H1 (cell line): ENCODE measurements around the gene CRKL. TPM values are rescaled to one million over a fixed set of nuclear protein-coding genes. Genes with fewer than 3 reads are reported as not detected.

Experiments used
- CTCF ChIA-PET: fragments of 300-600 bp; sonication (Branson Sonifier 250); formaldehyde crosslinking; loops from one replicate; lab custom pipeline; 2021; ENCODE audit not compliant: partially characterized antibody; lab: Charles Lee
- POLR2A ChIA-PET: fragments of 300-600 bp; sonication (Branson Sonifier 250); formaldehyde crosslinking; loops from one replicate; lab custom pipeline; 2021; ENCODE audit warnings: inconsistent platforms; ENCODE audit not compliant: partially characterized antibody; lab: Charles Lee
- DNase-seq, 2 experiments: peaks; one replicate each; pipeline versions ENCODE4 v3.0.0 to v3.0.0-alpha.2; 2010 to 2022; ENCODE audit warnings: low spot score in 2 of 2, low read depth in 1 of 2, mixed read lengths in 1 of 2
- FAIRE-seq: peaks from 2 replicates; lab custom pipeline; 2011; peaks lifted over from hg19 to GRCh38; lab: Jason Lieb, UNC
- H2AFZ ChIP-seq: 2 replicates; pipeline ENCODE4 v1.8.1; 2012; ENCODE audit warnings: low read length, inconsistent platforms
- H2AK5ac ChIP-seq: 2 replicates; pipeline ENCODE4 v1.6.1; 2013; ENCODE audit warnings: low read depth, low read length
- H2BK120ac ChIP-seq: replicated peaks from 2 replicates; pipeline ENCODE3; 2013; ENCODE audit warnings: low read depth, low read length, inconsistent platforms
- H2BK12ac ChIP-seq: 2 replicates; pipeline ENCODE4 v1.6.1; 2013; ENCODE audit warnings: low read depth, low read length
- H2BK15ac ChIP-seq: 2 replicates; pipeline ENCODE4 v1.6.1; 2013; ENCODE audit warnings: low read length
- H2BK20ac ChIP-seq: 2 replicates; pipeline ENCODE4 v1.6.1; 2013; ENCODE audit warnings: low read length
- H2BK5ac ChIP-seq: 2 replicates; pipeline ENCODE4 v1.6.1; 2013; ENCODE audit warnings: low read depth, low read length
- H3K14ac ChIP-seq: 2 replicates; pipeline ENCODE4 v1.6.1; 2013; ENCODE audit warnings: inconsistent platforms; ENCODE audit not compliant: insufficient read length
- H3K18ac ChIP-seq: 2 replicates; pipeline ENCODE4 v1.6.1; 2013; ENCODE audit warnings: low read length; ENCODE audit errors: extremely low read depth
- H3K23ac ChIP-seq: 2 replicates; pipeline ENCODE4 v1.6.1; 2013; ENCODE audit warnings: inconsistent platforms; ENCODE audit not compliant: insufficient read length
- H3K23me2 ChIP-seq: 2 replicates; pipeline ENCODE4 v1.6.1; 2013; ENCODE audit warnings: low read depth, low read length
- H3K27ac ChIP-seq: 2 replicates; pipeline ENCODE4 v1.6.1; 2011; ENCODE audit warnings: low read depth, low read length, inconsistent platforms
- H3K27me3 ChIP-seq, 4 experiments: replicated peaks in 1 of 4; 1 replicate in 1 of 4; 2 replicates in 3 of 4; pipeline versions ENCODE4 v1.6.1 to v1.8.1; 2011 to 2013; ENCODE audit warnings: low read length in 3 of 4, mild to moderate bottlenecking in 3 of 4, inconsistent platforms in 2 of 4, mixed read lengths in 2 of 4, moderate library complexity in 1 of 4; ENCODE audit not compliant: control insufficient read depth in 3 of 4, insufficient read depth in 3 of 4; ENCODE audit errors: extremely low read depth in 1 of 4
- H3K36me3 ChIP-seq, 4 experiments: 2 replicates each; pipeline versions ENCODE4 v1.6.1 to v1.8.1; 2011 to 2013; ENCODE audit warnings: mild to moderate bottlenecking in 4 of 4, low read length in 3 of 4, moderate library complexity in 2 of 4, control low read depth in 1 of 4, inconsistent platforms in 1 of 4; ENCODE audit not compliant: insufficient read depth in 4 of 4, control insufficient read depth in 2 of 4
- H3K4ac ChIP-seq: replicated peaks from 2 replicates; pipeline ENCODE3; 2013; ENCODE audit warnings: low read length, low read depth, mixed read lengths, inconsistent platforms; ENCODE audit not compliant: insufficient read length
- H3K4me1 ChIP-seq, 4 experiments: replicated peaks in 1 of 4; 1 replicate in 1 of 4; 2 replicates in 3 of 4; pipeline versions ENCODE4 v1.6.1 to v1.8.1; 2011 to 2013; ENCODE audit warnings: low read length in 3 of 4, inconsistent platforms in 2 of 4, mixed read lengths in 1 of 4; ENCODE audit not compliant: insufficient read depth in 4 of 4, control insufficient read depth in 3 of 4
- H3K4me2 ChIP-seq, 2 experiments: 2 replicates each; pipeline versions ENCODE4 v1.6.1 to v1.8.1; 2011 to 2013; ENCODE audit warnings: low read depth in 2 of 2, low read length in 2 of 2, control low read depth in 1 of 2, inconsistent platforms in 1 of 2, mild to moderate bottlenecking in 1 of 2; ENCODE audit not compliant: insufficient read depth in 1 of 2
- H3K4me3 ChIP-seq, 4 experiments: fragments of 200-600, 300-600 bp in 1 of 4; sonication (generic), shearing (Covaris generic), sonication (Bioruptor Twin) in 1 of 4; 2 replicates each; pipeline versions ENCODE4 v1.5.1 to v1.8.1; 2011 to 2016; ENCODE audit warnings: low read length in 4 of 4, low read depth in 3 of 4, control low read depth in 2 of 4, inconsistent platforms in 2 of 4, mild to moderate bottlenecking in 2 of 4, mixed read lengths in 1 of 4, moderate library complexity in 1 of 4; ENCODE audit not compliant: insufficient read depth in 2 of 4; ENCODE audit errors: extremely low read depth in 1 of 4
- H3K56ac ChIP-seq: replicated peaks from 2 replicates; pipeline ENCODE3; 2013; ENCODE audit warnings: low read depth, mild to moderate bottlenecking, mixed read lengths, low read length, inconsistent platforms; ENCODE audit not compliant: insufficient read length
- H3K79me1 ChIP-seq: 2 replicates; pipeline ENCODE4 v1.6.1; 2013; ENCODE audit warnings: low read depth, low read length, control low read depth
- H3K79me2 ChIP-seq, 2 experiments: 2 replicates each; pipeline versions ENCODE4 v1.6.1 to v1.8.1; 2012 to 2013; ENCODE audit warnings: low read length in 2 of 2, mild to moderate bottlenecking in 2 of 2, inconsistent platforms in 1 of 2; ENCODE audit not compliant: insufficient read depth in 2 of 2, control insufficient read depth in 1 of 2
- H3K9ac ChIP-seq, 4 experiments: replicated peaks in 1 of 4; 1 replicate in 1 of 4; 2 replicates in 3 of 4; pipeline versions ENCODE4 v1.6.1 to v1.8.1; 2011 to 2013; ENCODE audit warnings: low read depth in 3 of 4, low read length in 3 of 4, control low read depth in 2 of 4, mild to moderate bottlenecking in 2 of 4, moderate library complexity in 2 of 4, inconsistent platforms in 1 of 4; ENCODE audit errors: extremely low read depth in 1 of 4
- H3K9me3 ChIP-seq, 2 experiments: 2 replicates each; pipeline versions ENCODE4 v1.6.1 to v1.8.1; 2012 to 2013; ENCODE audit warnings: mild to moderate bottlenecking in 2 of 2, moderate library complexity in 2 of 2, control low read depth in 1 of 2, inconsistent platforms in 1 of 2, low read depth in 1 of 2, low read length in 1 of 2, mixed read lengths in 1 of 2; ENCODE audit not compliant: insufficient read depth in 2 of 2
- H4K20me1 ChIP-seq, 2 experiments: replicated peaks in 1 of 2; 2 replicates each; pipeline versions ENCODE3 to v1.8.1; 2011 to 2013; ENCODE audit warnings: inconsistent platforms in 2 of 2, low read length in 2 of 2, mild to moderate bottlenecking in 1 of 2; ENCODE audit not compliant: insufficient read depth in 2 of 2, control insufficient read depth in 1 of 2
- H4K5ac ChIP-seq: 2 replicates; pipeline ENCODE4 v1.6.1; 2013; ENCODE audit warnings: low read length, low read depth, mixed read lengths, inconsistent platforms; ENCODE audit not compliant: insufficient read length
- H4K8ac ChIP-seq: 2 replicates; pipeline ENCODE4 v1.8.0; 2013; ENCODE audit warnings: mild to moderate bottlenecking, moderate library complexity, low read length, inconsistent platforms; ENCODE audit not compliant: insufficient read depth; ENCODE audit errors: extremely low read depth
- H4K91ac ChIP-seq: replicated peaks from 2 replicates; pipeline ENCODE3; 2013; ENCODE audit warnings: low read length, mixed read lengths, inconsistent platforms; ENCODE audit not compliant: insufficient read length
- BRCA1 ChIP-seq: IDR thresholded peaks from 2 replicates; pipeline ENCODE4 v1.6.1; 2012; ENCODE audit warnings: low read depth, low read length, improper control_type of control experiment
- KDM4A ChIP-seq: IDR thresholded peaks from one replicate; pipeline ENCODE4 v1.7.1; 2012; ENCODE audit warnings: low read depth, mild to moderate bottlenecking, moderate library complexity, low read length, inconsistent platforms; ENCODE audit not compliant: severe bottlenecking
- RAD21 ChIP-seq, 2 experiments: IDR thresholded peaks in 1 of 2; conservative IDR thresholded peaks in 1 of 2; 2 replicates each; pipeline ENCODE4 v1.6.1; 2011; ENCODE audit warnings: low read depth in 2 of 2, low read length in 2 of 2, improper control_type of control experiment in 1 of 2, inconsistent platforms in 1 of 2, mild to moderate bottlenecking in 1 of 2, moderate library complexity in 1 of 2
- WGBS, 2 experiments: shearing (Covaris generic) in 1 of 2; methylation state at CpG; one replicate each; pipeline versions ENCODE4 v1.1.6 to v1.1.7; 2013 to 2015; ENCODE audit warnings: low lambda C conversion rate in 2 of 2, mixed read lengths in 2 of 2, inconsistent platforms in 1 of 2, low coverage in 1 of 2, missing lambda C conversion rate in 1 of 2; ENCODE audit not compliant: insufficient replicate concordance in 2 of 2, insufficient coverage in 1 of 2, insufficient read length in 1 of 2; ENCODE audit errors: extremely low coverage in 1 of 2, missing lambda C conversion rate in 1 of 2; 5-methylcytosine and 5-hydroxymethylcytosine counted together
- polyA plus RNA-seq, 7 experiments: library from polyadenylated mRNA; depleted of rRNA in 3 of 7; stranded (reverse) in 5 of 7; unstranded in 2 of 7; fragments of >200 nt in 5 of 7; fragments of 200-250 nt in 2 of 7; gene quantifications; 1 replicate in 5 of 7; 2 replicates in 1 of 7; 4 replicates in 1 of 7; pipeline versions ENCODE4 v1.2.1 to v1.2.3, GENCODE V29; 2011 to 2013; ENCODE audit warnings: missing spikeins in 2 of 7, mixed read lengths in 2 of 7
- total RNA-seq: library from RNA; stranded (reverse); fragmentation: NEBNext Ultra II Directional; extraction: Animal tissue kit (Norgen Biotek cat#: 25700); gene quantifications from 2 replicates; pipeline ENCODE4 v1.2.1, GENCODE V29; 2021
- TF ChIP-seq, protein P1 (sequence below): IDR thresholded peaks from 2 replicates; pipeline ENCODE4 v1.6.1; 2012; ENCODE audit warnings: inconsistent platforms

The CRKL gene
- total and polyA plus RNA-seq, 2 of the 8 experiments (the other 6 are each of a cell fraction or from before 2014, with no cell fraction given): 34.5 to 94.5 TPM

DNA sequence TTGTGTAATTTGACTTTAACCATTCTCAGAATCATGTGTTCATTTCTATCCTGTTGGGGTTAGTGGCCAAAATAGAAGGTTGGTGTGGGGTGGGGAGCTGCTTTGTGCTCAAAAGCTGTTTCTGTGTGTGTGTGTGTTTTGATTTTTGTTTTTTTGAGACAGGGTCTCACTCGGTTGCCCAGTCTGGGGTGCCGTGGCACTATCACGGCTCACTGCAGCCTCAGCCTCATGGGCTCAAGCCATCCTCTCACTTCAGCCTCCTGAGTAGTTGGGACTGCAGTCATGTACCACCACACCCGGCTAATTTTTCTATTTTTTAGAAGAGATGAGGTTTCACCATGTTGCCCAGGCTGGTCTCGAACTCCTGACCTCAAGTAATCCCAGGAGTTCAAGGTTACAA is 31.8 kb downstream of the CRKL start:
- Histone ChIP-seq H3K36me3 (peaks cover 8 to 40% (median 28%) of the 10 kb centered on the region in 4 experiments; a peak in 7 of 8 replicates), H2BK5ac (no peak overlapping the region), H3K9ac (no peak overlapping the region), H3K9me3 (no peaks in the 10 kb centered on the region), H4K8ac (no peak overlapping the region), H2BK120ac (no peak overlapping the region), H2AK5ac (no peak overlapping the region), H4K91ac (no peak overlapping the region), H3K79me2 (peaks cover 6 to 84% of the 10 kb centered on the region in 2 experiments), H2BK15ac (no peak overlapping the region), H3K4me2 (no peak overlapping the region), H4K5ac (no peak overlapping the region), H3K79me1 (peaks cover 18% of the 10 kb centered on the region), H2BK12ac (no peak overlapping the region), H3K4ac (no peak overlapping the region), H3K56ac (no peak overlapping the region), H3K18ac (no peak overlapping the region), H3K23me2 (no peaks in the 10 kb centered on the region), H4K20me1 (peaks cover 28 to 45% of the 10 kb centered on the region in 2 experiments), H2BK20ac (no peak overlapping the region), H3K27ac (no peak overlapping the region), H3K23ac (no peak overlapping the region), H2AFZ (no peak overlapping the region), H3K27me3 (no peaks in the 10 kb centered on the region), H3K14ac (no peak overlapping the region), H3K4me1 (no peaks in the 10 kb centered on the region; a peak in 1 of 7 replicates), H3K4me3 (no peak overlapping the region)
- DNase-seq: no peak
- CTCF ChIA-PET: interaction anchor here (1.0 to 1.3 kb wide), 2 partner anchors 9 to 11 kb away, joined by 4 read pairs; no protein-coding TSS in a partner anchor
- POLR2A ChIA-PET: no interaction called here
- 90% methylated on average over 5 of the region's 5 CpGs; no CpG with 5 or more reads in 1 of the 2 experiments for WGBS, 2 experiments
- FAIRE-seq: no peak
- TF ChIP-seq RAD21 (IDR thresholded peaks at IDR 0.05 in 1 of 2, conservative IDR thresholded peaks at IDR 0.05 in 1 of 2; ENCODE audit: low read depth in 2 of 2, low read length in 2 of 2): no peak
- TF ChIP-seq, protein P1, sequence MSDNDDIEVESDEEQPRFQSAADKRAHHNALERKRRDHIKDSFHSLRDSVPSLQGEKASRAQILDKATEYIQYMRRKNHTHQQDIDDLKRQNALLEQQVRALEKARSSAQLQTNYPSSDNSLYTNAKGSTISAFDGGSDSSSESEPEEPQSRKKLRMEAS: no peak
- no peak for TF ChIP-seq BRCA1
- no peak for TF ChIP-seq KDM4A
